HG03575 (cell line): ENCODE data around the gene AMBRA1.

Source experiments
- ATAC-seq: cut with Tn5 transposase; IDR thresholded peaks from one replicate; pipeline ENCODE4 v1.9.1; 2021; ENCODE audit not compliant: unreplicated experiment, insufficient number of reproducible peaks, low FRiP score; ENCODE audit errors: extremely low read depth

The AMBRA1 gene

GRCh38 chr11:46541593-46542371 lies 52.0 kb downstream of the AMBRA1 start:
- no peak for ATAC-seq

- ATAC-seq, result no peak
Measured at GRCh38 chr11:46540807-46541206, 53.0 kb downstream of the AMBRA1 start.

GRCh38 chr11:46537537-46538295 lies 56.1 kb downstream of the AMBRA1 start:
- ATAC-seq, result no peak

- no peak for ATAC-seq
Measured at GRCh38 chr11:46537121-46537520, 56.7 kb downstream of the AMBRA1 start.

- ATAC-seq, result no peak
Measured at GRCh38 chr11:46535688-46536087, 58.1 kb downstream of the AMBRA1 start.

- ATAC-seq, result no peak
Measured at GRCh38 chr11:46534711-46535110, 59.1 kb downstream of the AMBRA1 start.

GRCh38 chr11:46533396-46534100 lies 60.3 kb downstream of the AMBRA1 start:
- ATAC-seq, result no peak

- ATAC-seq, result no peak
Measured at GRCh38 chr11:46529928-46530574, 63.8 kb downstream of the AMBRA1 start.

- no peak for ATAC-seq
Measured at GRCh38 chr11:46529095-46529905, 64.5 kb downstream of the AMBRA1 start.

GRCh38 chr11:46528445-46529094 lies 65.3 kb downstream of the AMBRA1 start:
- no peak for ATAC-seq

GRCh38 chr11:46527591-46528130 lies 66.2 kb downstream of the AMBRA1 start:
- no peak for ATAC-seq

GRCh38 chr11:46526216-46527215 lies 67.3 kb downstream of the AMBRA1 start:
- no peak for ATAC-seq

- no peak for ATAC-seq
Measured at GRCh38 chr11:46524201-46524770, 69.5 kb downstream of the AMBRA1 start.

GRCh38 chr11:46523290-46523689 lies 70.5 kb downstream of the AMBRA1 start:
- ATAC-seq, result no peak

- ATAC-seq, result no peak
Measured at GRCh38 chr11:46522682-46523281, 71.0 kb downstream of the AMBRA1 start.
